GM18858 (cell line): ENCODE data around the gene NRIP2.
A peak's percentile ranks its signal among the peaks of the same experiment; 100 is the strongest.

Experiments
- ATAC-seq: cut with Tn5 transposase; IDR thresholded peaks from one replicate; pipeline ENCODE4 v1.9.1; 2021; ENCODE audit not compliant: unreplicated experiment

Gene NRIP2

DNA sequence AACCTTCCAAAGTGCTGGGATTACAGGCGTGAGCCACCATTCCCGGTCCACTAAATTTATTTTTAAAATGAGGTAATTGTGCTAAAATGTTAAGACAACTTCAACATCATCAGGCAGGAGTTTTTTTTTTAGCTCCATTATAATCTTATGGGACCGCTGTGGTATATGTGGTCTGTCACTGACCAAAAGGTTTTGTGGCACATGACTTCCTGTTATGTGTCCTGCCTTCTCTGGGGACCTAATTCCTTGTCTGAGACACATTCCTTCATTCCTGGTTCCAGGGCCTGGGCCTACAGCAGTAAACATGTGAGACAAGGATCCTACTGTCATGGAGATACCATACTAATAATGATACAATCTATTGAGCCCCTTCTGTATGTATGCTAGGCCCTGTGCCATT is 17.1 kb upstream of the NRIP2 start:
- no peak for ATAC-seq

DNA sequence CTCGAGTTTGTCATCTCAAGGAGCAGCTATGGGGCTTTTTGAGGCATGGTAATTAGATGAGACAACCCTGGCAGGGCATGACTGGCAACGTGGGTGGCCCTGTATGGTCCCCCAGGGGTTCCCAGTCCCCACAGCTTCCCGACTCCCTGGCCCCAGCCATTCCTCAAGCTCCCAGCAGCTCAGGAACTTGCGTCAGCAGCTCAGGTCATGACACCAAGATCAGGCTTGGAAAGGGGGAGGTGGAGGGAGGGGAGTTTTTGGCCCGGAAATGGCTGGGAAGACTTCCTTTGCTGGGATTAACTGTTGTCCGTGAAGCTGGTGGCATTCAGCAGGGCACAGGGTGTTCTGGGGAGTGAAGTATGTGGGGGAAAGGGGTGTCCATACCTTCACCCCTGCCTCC is 10.4 kb upstream of the NRIP2 start:
- no peak for ATAC-seq

DNA sequence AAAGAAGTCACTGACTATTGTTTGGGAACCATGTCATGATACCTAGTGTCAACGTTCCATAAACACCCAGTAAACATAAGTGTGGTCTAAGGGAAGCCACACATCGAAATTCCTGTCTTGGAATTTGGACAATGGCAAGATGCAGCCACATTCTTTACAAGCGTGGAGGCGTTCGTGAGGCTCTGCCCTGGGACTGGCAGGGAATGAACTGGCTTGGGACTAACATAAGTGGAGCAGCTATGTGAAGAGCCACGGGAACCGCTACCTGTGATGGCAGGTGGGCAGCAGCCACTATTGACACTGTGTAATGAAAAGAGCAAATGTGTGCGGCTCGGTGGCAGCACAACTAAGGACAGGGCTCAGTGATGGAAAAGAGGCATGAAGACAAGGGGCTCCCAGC is 10.0 kb upstream of the NRIP2 start:
- no peak for ATAC-seq

DNA sequence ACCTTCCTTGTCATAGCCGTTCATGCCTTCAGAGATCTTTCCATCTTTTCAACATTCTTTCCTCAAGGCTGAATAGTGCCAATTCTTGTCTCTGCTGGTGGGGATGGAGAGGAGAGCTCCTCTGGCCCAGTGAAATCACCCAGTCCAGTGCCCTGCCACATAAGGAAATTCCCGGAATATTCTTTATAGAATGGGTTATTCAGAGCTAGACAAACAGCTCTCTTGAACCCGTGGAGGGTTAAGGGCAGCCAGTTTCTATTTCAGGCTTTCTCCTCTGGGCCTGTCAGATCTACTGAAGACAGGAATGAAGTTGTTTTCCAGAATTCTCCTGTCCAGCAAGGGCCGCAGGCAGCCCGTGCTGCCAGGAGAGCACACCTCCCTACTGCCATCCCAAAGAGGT is 8.1 kb upstream of the NRIP2 start:
- no peak for ATAC-seq

DNA sequence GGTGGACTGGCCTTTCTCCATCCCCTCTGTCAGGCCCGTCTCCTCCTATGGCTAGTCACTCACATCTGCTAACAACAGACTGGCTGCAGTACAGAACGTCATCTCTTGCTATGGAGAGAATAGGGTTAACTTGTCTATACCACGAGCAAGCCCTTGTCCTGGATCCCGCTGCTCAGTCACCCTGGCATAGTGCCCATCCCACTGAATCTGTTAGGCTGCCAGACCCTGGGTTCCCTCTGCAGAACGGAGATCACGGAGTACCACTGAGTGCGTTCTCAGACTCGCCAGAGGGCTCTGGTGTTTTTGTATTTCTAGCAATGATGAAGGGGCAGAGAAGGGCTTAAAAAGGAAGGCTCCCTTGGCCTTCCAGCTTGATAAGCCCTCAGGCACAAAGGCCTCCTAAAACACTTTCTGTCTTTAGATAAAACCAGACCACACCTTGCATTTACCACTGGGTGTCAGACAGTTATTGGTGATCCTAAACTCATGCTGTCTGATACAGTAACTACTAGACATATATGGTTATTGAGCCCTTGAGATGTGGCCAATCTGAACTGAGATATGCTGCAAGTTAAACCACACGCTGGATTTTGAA is 6.3 kb upstream of the NRIP2 start:
- ATAC-seq: no peak

DNA sequence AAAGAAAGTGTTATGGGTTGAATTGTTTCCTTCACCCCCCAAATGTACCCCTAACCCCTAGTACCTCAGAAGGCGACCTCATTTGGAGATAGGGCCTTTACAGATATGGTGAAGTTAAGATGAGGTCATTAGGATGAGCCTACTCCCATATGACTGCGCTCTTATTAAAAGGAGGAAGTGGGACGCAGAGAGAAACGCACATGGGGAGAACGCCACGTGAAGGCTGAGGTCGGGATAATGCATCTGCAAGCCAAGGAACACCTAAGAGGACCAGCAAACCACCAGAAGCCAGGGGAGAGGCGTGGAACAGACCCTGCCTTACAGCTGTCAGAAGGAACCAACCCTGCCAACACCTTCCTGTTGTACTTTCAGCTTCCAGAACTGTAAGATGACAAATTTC is 1.7 kb upstream of the NRIP2 start:
- ATAC-seq: no peak

DNA sequence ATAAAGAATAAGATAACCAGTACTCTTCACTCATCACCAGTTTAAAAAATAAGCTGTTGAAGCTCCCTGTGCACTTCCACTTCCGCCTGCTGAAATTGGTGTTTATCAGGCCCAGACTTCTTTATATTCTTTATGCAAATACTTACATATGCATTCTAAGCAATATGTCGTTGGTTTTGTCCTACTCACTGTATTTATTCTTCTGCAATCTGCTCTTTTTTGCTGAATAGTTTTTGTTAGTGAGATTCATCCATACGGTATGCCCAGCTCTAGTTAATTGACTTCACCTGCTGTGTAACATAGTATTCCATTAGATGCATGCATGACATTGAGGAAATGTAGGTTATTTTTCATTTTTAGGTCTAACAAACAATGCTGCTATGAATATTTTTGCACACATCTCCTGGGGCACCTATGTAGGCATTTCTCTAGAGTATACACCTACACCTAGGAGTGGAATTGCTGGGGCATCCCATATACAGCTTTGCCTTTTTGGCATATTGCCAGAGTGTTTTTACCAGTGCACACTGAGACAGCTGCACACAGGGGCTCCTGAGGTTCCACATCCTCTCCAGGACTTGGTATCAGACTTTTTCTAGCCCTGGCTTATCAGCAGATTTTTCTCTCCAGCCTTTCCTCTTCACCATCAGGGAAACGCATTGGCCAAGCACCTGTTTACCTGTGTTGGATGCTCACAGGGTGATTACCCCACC is 1.0 kb upstream of the NRIP2 start:
- ATAC-seq: no peak

DNA sequence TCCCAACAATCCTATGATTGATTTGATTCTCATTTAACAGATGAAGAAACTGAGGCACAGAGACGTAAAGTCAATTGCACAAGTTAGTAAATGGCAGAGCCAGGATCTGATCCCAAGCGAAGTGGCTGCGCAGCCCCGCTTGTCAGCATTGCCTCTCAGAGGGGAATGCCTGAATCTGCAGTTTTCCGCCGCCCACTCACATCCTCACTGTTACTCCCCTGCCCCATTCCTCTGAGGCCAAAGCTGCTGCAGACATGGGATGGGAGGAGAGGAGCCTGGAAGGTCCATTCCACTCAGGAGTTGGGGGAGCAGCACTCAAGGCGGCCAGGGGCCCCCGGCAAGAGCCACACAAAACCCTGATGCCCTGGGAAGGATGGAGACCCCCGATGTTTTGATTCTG is 1.0 kb downstream of the NRIP2 start:
- no peak for ATAC-seq

DNA sequence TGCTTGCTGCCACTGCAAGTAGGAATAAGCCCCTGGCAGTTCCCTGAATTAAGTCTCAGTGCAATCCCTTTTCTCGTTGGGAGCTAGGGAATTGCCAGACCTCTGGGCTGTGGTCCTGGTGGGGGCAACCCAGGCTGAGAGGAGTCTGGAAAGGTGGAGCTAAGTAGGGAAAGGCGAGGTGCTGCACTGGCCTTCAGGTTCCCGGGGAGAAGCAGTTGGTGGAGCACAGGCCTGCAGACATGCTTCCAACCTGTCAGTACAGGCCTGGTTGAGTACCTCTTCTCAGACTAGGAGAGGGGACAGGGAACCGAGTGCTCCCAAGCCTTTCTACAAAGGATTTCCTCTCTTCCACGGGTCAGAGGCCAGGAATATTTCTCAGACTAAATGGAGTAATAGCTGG is 1.5 kb downstream of the NRIP2 start:
- no peak for ATAC-seq

DNA sequence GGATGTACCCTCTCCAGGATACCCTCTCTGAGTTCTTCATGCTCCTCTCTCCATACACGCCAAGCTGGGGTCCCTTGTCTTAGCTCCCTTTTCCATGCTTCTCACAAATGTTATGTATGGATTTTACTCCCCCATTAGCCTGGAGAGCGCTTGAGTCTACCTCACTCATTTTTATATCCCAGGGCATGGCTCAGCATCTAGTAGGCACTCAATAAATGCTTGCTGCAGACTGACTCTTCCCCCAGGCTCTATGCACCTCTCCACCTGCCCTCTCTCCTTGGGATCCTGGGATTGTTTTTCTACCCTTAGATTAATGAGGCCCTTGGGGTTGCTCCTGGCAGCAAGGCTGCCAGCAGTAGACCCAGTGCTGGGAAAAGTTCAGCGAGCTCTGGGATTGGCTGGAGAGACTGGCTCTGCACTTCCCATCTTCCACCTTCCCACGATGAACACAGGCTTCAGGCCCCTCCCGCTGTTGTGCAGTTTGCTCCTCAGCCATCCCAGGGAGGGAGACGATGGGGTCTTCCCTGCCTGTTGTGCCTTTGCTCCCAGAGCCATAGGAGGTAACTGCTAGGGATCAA is 2.2 kb downstream of the NRIP2 start:
- no peak for ATAC-seq

DNA sequence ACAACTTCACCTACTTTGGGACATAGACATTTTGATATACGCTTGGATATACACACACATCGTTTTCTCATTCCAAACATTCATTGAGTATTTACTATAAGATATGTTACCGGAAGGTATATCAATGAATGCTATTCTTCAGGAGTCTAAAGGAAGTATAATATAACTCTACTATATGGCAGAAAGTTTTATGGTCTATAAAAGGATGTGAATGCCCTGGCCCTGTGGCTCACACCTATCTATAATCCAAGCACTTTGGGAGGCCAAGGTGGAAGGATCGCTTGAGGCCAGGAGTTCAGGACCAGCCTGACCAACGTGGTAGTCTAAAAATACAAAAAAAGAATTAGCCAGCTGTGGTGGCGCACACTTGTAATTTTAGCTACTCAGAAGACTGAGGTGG is 5.6 kb downstream of the NRIP2 start:
- ATAC-seq: no peak

DNA sequence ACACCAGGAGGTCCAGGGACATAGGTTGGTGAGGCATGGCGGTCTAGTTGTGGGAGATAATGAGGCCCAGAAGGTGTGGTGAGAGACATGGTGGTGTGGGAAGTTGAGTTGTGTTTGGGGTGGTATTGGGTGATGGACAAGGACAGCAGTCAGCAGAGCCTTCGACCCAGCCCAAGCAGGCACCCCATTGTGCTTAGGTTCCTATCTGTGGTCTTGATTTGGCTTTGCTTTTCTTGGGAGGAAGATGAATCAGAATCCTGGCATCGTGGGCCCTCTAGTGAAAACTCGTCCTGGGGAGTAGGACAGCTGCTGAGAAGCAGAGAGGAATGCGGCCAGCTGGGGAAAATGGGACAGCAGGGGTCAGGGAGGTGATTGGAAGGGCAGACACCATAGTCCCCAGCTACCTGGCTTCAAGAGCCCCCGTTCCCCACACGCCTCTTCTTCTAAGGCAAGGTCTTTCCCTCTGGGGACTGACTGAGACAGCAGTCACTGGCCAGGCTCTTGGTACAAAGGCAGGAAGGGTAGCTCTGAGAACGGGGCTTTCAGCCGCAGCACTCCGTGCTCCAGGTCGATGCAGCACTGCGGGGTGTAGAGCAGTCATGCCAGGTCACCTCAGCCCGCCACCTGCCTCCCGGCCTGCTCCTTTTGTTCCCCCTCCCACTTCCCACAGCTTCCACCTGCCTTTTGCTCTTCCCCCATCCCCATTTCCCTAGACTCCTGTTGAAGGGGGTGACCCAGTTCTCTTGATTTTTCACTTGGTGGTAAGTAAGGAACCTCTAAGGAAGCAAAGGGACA is 7.9 kb downstream of the NRIP2 start:
- no peak for ATAC-seq

DNA sequence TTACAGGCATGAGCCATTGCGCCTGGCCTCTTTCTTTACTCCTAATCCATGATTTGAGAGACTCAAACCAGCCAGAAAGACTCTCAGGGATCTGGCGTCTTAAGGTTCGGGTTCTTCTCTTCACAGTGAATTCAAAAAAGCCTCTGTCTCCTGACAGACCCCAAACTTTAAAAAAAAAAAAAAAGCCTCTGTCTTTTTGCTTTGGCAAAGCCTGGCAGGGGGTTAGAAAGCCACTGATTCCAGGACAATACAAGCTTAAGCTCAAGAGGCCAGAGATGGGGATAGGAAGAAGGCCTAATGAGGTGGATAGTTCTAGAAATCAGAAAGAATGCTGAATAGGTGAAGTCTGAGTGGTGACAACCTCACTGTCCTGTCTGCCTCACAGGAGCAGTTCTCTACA is 8.8 kb downstream of the NRIP2 start:
- ATAC-seq: no peak

DNA sequence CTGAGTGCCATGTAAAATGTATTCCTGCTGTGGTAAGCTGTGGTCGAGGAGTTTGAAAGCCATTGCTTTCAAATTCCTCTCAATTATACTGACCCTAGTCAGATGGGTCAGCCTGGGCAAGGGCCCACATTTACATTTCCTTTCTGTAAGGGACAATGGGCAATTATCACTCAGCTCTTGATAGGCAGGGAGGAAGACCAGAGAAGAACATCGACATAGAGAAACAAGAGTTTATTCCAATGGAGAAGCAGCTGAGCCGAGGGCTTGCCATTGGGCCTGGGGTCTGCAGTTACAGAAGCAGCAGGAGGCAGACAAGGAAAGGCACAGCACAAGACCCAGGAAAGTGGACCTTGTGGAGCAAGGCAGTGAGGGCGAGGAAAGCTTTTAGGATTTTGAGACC is 9.7 kb downstream of the NRIP2 start:
- no peak for ATAC-seq

DNA sequence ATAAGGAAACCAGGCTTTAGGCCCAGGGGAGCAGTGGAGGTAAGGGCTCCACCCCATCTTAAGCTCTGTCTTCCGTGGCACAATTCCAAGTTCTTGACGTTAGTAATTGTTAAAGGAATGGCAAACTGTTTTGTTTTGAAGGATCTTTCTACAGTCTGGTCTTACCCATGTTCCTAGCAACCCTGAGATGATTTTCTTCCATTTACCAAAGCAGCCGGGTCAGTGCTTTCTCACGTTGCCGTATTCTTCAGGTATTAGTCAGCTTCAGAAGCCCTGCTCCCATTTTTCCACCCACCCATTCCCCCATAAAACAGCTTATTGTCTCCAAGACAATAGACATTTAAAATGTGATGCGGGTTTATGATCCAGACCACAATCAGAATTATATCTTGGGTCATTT is 10.3 kb downstream of the NRIP2 start:
- no peak for ATAC-seq

DNA sequence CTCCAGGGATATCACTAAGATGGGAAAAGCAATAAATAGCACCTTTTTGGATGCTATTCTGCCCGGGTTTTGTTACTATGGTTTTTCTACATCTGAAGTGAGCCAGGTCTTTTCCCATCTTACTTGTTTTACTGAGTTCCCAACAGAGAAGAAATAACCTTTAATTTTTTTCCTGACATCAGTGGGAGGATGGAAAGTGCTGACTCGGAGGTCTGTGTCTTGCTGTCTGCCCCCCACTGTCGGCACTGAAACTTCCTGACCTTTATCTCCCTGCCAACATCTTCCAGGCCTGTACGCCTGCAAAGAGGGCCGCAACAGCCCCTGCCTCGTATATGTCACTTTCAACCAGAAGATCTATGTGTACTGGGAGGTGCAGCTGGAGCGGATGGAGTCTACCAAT is 11.4 kb downstream of the NRIP2 start:
- ATAC-seq: no peak

DNA sequence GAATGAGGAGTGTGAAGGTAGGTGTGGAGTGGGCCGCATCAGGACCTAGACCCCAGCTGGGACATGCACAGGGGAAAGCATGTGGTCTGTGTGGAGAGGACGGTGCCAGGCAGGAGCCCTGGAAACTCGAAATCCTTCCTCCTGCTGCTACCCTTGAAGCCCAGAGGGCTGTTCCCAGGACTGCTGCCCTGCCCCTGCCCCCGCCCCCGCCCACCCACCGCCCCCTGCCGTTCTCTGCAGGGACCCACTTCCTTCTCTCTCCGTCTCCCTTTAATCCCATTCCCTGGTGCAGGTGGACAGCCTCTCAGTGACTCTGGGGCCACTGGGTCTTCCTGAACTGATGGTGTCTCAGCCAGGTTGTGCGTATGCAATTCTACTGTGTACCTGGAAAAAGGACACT is 14.4 kb downstream of the NRIP2 start:
- no peak for ATAC-seq

DNA sequence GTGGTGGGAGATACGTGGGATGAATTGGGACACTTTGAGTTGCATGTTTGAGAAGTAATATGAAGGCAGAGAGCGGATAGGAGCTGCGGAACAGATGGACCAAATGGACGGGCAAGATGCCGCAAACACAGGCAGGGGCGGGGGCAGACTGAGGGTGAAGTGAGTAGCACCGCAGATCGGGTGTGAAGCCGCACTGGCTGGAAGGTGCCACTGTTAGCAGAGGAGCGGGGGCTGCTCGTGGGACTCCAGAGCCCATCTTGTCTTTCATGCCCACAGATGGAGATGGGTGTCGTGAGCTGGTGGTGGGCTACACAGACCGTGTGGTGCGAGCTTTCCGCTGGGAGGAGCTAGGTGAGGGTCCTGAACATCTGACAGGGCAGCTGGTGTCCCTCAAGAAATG is 15.0 kb downstream of the NRIP2 start:
- no peak for ATAC-seq

DNA sequence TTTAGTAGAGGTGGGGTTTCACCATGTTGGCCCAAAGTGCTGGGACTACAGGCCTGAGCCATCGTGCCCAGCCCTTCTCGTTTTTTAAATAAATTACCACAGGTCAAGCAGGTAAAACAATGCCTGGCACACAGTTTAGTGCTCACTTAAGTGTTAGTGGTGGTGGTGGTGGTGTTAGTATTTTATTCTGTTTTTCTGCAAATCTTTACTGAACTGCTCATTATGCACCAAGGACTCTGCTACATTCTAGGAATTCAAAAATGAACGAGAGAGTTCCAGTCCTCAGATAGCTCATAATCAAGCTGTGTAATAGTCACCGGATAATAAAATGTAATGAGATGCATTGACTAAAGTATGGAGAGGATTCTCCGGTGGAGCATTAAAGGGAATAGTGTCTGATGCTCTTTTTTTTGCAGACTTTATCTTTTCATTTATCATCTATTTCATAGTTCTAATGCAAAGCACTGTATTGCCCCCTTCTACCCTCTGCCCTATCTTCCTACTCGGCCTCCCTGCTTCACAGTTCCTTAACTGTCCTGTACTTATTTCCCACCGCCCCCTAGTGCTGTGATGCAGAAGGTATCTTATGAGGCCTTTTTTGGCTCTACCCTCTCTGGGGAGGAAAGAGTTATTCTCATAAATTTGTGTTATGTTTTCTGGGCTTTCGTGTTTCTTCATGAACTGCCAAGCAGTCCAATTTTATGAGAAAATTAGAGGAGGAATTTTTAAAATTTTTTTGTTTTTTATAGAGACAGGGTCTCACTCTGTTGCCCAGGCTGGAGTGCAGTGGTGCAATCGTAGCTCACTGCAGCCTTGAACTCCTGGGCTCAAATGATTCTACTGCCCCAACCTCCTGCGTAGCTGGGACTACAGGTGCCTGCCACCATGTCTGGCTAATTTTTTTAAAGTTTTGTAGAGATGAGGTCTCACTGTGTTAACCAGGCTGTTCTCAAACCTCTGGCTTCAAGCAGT is 21.3 kb downstream of the NRIP2 start:
- ATAC-seq: peak; percentile 26

DNA sequence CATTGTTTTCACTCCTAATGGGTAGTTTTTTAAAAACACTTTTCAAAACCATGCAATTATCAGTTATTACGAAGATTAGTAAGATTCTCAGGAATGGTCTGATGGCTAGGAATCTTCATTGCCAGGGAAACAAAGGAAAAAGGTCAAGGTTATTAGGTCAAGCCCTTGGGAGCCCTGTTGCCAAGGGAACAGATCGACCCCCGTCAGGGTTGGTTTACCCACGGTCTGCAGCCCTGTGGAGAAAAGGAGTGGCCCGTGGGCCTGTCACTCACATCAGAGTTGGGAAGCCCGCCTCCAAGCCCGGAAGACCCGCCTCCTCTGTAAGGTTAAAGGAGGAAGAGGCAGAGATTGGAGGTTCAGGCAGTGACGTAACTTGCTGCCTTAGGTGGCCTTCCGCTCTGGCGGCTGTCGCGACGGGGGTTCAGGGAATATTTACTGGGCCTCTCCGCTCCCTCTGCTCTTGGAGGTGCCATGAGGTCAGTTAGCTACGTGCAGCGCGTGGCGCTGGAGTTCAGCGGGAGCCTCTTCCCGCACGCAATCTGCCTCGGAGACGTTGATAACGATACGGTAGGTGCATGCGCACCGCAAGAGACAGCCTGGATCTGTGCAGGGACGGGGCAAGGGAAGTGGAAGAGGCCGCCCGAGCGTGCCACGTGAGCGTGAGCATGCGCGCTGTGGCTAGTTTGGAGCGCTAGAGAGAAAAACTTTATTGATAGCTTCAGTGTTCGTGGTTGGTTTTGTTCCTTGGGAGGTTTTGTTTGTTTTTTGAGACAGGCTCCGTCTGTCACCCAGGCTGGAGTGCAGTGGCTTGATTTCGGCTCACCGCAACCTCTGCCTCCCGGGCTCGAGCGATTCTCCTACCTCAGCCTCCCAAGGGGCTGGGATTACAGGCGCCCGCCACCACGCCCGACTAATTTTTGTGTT is 22.3 kb downstream of the NRIP2 start, which contains the start of gene ITFG2:
ITFG2 (plus strand) TSS at position 379 of the 924 bp plus-strand sequence; CDS start at position 472, 93 bp downstream.
- peak; percentile 78 for ATAC-seq
